Calu3 (cell line): Measurements from ENCODE around the gene SKIL. TPM values are rescaled to one million over a fixed set of nuclear protein-coding genes. Genes with fewer than 3 reads are reported as not detected.

Experiments used
- BruUV-seq: library from RNA; stranded (reverse); fragments of 400-500 nt; replicated peaks from 2 replicates; lab custom pipeline; 2021; lab: Mats Ljungman, UMichigan
- CTCF ChIA-PET: fragments of 300-600 bp; sonication (Branson Sonifier 250); formaldehyde crosslinking; loops from one replicate; lab custom pipeline; 2022; ENCODE audit warnings: antibody characterized with exemption; lab: Charles Lee
- DNase-seq: peaks from one replicate; pipeline ENCODE4 v3.0.0; 2022
- H3K27ac Mint-ChIP-seq: one replicate; pipeline ENCODE4 v1.8.0; 2022; ENCODE audit warnings: mixed read lengths; ENCODE audit not compliant: unreplicated experiment
- H3K27me3 Mint-ChIP-seq: one replicate; pipeline ENCODE4 v1.8.0; 2022; ENCODE audit warnings: mixed read lengths; ENCODE audit not compliant: unreplicated experiment
- H3K36me3 Mint-ChIP-seq: one replicate; pipeline ENCODE4 v1.8.0; 2022; ENCODE audit warnings: mild to moderate bottlenecking, moderate library complexity, mixed read lengths; ENCODE audit not compliant: insufficient read depth, unreplicated experiment
- H3K4me1 Mint-ChIP-seq: one replicate; pipeline ENCODE4 v1.8.0; 2022; ENCODE audit warnings: mild to moderate bottlenecking, low read depth, mixed read lengths; ENCODE audit not compliant: unreplicated experiment
- H3K4me3 Mint-ChIP-seq: one replicate; pipeline ENCODE4 v1.8.0; 2022; ENCODE audit warnings: mild to moderate bottlenecking, low read depth, moderate library complexity, mixed read lengths; ENCODE audit not compliant: unreplicated experiment
- H3K9me3 Mint-ChIP-seq: one replicate; pipeline ENCODE4 v1.8.0; 2022; ENCODE audit warnings: low read depth, mixed read lengths; ENCODE audit not compliant: unreplicated experiment
- intact Hi-C: fragments of 100-400 bp; cut with micrococcal nuclease; formaldehyde crosslinking; loops from one replicate; pipeline ENCODE4 v1.10.0; 2022; ENCODE audit not compliant: unreplicated experiment
- total RNA-seq: library from RNA; stranded (reverse); gene quantifications from 2 replicates; pipeline ENCODE4 v1.2.3, GENCODE V29; 2022
- TF ChIP-seq, protein P1 (sequence below): fragments of 200-600 bp; IDR thresholded peaks from one replicate; pipeline ENCODE4 v1.8.0; 2022; ENCODE audit warnings: antibody characterized with exemption; ENCODE audit not compliant: unreplicated experiment

The SKIL gene
- total RNA-seq, 1 experiment from 2014 or later, result 265 TPM

DNA sequence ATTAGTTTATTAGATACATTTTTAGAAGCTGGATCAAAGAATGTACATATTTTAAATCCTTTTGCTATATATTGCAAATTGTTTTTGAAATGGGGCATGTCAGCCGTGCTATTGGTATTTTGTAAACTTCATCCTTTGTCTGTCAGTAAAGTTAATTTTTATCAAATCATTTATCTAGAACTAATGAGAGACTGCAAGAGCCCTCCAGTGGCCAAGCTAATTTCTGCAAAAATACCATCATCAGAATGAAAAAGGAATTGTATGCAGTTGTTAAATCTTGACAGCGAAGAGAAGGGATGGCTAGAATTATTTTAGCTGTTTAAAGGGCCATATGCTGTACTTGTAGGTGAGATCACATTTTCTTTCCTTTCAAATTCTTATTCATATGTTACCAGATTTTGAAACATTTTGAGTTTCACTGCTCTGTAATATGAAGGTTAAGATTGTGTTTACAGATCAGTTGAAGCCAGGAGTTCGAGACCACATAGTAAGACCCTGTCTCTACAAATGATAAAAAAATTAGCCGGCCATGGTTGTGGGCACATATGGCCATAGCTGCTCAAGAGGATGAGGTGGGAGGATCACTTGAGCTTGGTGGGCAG, 53.0 kb downstream of the SKIL start:
- peak; percentile 41 for DNase-seq
- CTCF ChIA-PET, result interaction anchor here (0.6 to 10.5 kb wide), 6 partner anchors 25 to 438 kb away, joined by 3 to 168 read pairs (median 6); no protein-coding TSS in a partner anchor
- no peaks in the 10 kb centered on the region for H3K36me3 Mint-ChIP-seq
- no peaks in the 10 kb centered on the region for H3K9me3 Mint-ChIP-seq
- TF ChIP-seq, protein P1, sequence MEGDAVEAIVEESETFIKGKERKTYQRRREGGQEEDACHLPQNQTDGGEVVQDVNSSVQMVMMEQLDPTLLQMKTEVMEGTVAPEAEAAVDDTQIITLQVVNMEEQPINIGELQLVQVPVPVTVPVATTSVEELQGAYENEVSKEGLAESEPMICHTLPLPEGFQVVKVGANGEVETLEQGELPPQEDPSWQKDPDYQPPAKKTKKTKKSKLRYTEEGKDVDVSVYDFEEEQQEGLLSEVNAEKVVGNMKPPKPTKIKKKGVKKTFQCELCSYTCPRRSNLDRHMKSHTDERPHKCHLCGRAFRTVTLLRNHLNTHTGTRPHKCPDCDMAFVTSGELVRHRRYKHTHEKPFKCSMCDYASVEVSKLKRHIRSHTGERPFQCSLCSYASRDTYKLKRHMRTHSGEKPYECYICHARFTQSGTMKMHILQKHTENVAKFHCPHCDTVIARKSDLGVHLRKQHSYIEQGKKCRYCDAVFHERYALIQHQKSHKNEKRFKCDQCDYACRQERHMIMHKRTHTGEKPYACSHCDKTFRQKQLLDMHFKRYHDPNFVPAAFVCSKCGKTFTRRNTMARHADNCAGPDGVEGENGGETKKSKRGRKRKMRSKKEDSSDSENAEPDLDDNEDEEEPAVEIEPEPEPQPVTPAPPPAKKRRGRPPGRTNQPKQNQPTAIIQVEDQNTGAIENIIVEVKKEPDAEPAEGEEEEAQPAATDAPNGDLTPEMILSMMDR, result peak; percentile 80
- H3K4me1 Mint-ChIP-seq, result no peaks in the 10 kb centered on the region
- no peak overlapping the region for H3K27ac Mint-ChIP-seq
- no peaks in the 10 kb centered on the region for H3K27me3 Mint-ChIP-seq
- no TSS peak for BruUV-seq
- intact Hi-C loops, result loop anchor here (1.0 to 10.0 kb wide), 4 partner anchors 100 to 646 kb away; partner anchors contain the start of genes ACTRT3 and TERC
- no peak overlapping the region for H3K4me3 Mint-ChIP-seq

DNA sequence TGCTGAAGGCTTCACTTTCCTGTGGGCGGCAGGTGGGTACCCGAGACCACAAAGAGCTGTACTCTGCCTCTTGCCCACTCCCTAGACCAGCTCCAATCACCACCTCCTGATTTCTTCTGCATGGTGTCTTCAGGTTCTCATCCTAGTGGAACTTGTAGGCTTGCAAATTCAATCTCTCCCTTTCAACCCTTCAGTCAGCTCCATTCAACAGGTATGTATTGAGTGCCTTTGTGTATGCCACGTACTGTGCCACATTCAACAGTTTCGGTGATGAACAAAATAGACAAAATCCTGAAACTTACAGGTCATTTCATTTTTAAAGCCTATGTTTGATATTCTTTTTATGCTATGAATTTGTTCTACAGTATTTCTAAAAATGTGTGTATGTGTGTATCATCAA, 55.8 kb downstream of the SKIL start:
- CTCF ChIA-PET, result interaction anchor here (0.6 to 10.5 kb wide), 11 partner anchors 73 to 435 kb away, joined by 3 to 168 read pairs (median 4); no protein-coding TSS in a partner anchor
- H3K9me3 Mint-ChIP-seq, result no peaks in the 10 kb centered on the region
- peaks cover 4% of the 10 kb centered on the region for H3K4me1 Mint-ChIP-seq
- BruUV-seq, result no TSS peak
- no peak overlapping the region for H3K27ac Mint-ChIP-seq
- intact Hi-C loops, result loop anchor here (5.0 to 10.0 kb wide), 2 partner anchors 144 to 648 kb away; partner anchors contain the start of genes ACTRT3 and TERC
- no peak for DNase-seq
- TF ChIP-seq, protein P1, result no peak
- peaks cover 3% of the 10 kb centered on the region for H3K36me3 Mint-ChIP-seq
- H3K4me3 Mint-ChIP-seq, result no peak overlapping the region
- H3K27me3 Mint-ChIP-seq, result no peaks in the 10 kb centered on the region

DNA sequence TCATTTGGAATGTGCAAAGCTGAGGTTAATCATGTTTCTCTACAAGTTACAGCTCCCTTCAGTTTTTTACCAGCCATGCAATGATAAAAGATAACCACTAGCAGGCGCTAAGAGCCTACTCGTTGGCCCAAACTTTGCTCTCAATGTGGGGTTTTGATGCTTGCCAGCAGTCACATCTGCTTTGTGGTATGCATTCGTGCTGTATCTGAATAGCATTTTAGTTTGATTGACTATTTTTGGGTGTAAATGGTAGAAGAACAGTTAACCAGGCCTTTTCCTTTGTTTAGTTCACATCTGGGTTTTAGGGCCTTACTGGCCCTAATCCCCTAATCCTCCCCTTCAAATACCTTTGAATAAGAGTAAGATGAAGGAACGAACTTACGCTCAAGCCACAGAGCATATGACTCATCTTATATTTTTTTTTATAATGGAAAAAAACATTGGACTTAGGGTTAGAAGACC, 56.7 kb downstream of the SKIL start:
- Mint-ChIP-seq H3K9me3 (no peaks in the 10 kb centered on the region), H3K36me3 (peaks cover 11% of the 10 kb centered on the region), H3K27me3 (no peaks in the 10 kb centered on the region), H3K4me3 (no peak overlapping the region), H3K27ac (no peak overlapping the region), H3K4me1 (peaks cover 8% of the 10 kb centered on the region)
- BruUV-seq, result no TSS peak
- TF ChIP-seq, protein P1, result peak; percentile 97
- peak; percentile 55 for DNase-seq
- intact Hi-C loops, result loop anchor here (1.0 to 10.0 kb wide), 6 partner anchors 85 to 649 kb away; partner anchors contain the start of genes ACTRT3 and TERC
- CTCF ChIA-PET, result interaction anchor here (0.6 to 10.5 kb wide), 27 partner anchors 17 to 586 kb away, joined by 3 to 168 read pairs (median 4); no protein-coding TSS in a partner anchor

DNA sequence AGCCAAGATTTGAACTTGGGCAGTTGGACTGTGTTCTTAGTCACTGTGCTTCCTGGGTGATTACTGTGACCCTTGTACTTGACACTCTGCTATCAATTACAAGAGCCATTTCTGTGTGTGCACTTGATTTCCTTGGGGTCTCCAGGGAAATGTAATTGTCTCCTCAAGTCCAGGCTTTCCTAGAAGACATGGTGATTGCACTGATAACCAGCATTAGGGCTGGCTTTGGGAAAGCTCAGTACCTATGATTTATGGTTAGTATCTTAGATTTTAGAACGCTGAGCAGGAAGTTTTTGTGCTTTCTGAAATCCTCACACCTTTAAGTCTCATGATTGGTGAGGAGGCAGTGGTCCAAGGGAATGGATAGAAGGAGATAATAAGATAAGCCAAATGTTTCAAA, 59.6 kb downstream of the SKIL start:
- H3K27me3 Mint-ChIP-seq, result no peaks in the 10 kb centered on the region
- no peaks in the 10 kb centered on the region for H3K9me3 Mint-ChIP-seq
- no peak for DNase-seq
- no TSS peak for BruUV-seq
- CTCF ChIA-PET, result interaction anchor here (1.0 to 10.5 kb wide), 3 partner anchors 21 to 395 kb away, joined by 3 to 168 read pairs (median 3); no protein-coding TSS in a partner anchor
- intact Hi-C loops, result loop anchor here (10.0 kb wide), 1 partner anchor 652 kb away; the partner anchor contains the start of genes ACTRT3 and TERC
- peaks cover 11% of the 10 kb centered on the region for H3K36me3 Mint-ChIP-seq
- no peak overlapping the region for H3K27ac Mint-ChIP-seq
- peaks cover 8% of the 10 kb centered on the region for H3K4me1 Mint-ChIP-seq
- TF ChIP-seq, protein P1, result no peak
- no peak overlapping the region for H3K4me3 Mint-ChIP-seq
